C4-2B (cell line): ENCODE measurements around the gene SSR2.

Experiments
- ZFX ChIP-seq: fragments of 450-650 bp; IDR thresholded peaks from 2 replicates; pipeline ENCODE4 v1.6.1; 2017
- TF ChIP-seq, protein P1 (sequence below): fragments of 450-650 bp; conservative IDR thresholded peaks from 2 replicates; pipeline ENCODE4 v1.5.1; 2017; ENCODE audit warnings: mild to moderate bottlenecking

DNA sequence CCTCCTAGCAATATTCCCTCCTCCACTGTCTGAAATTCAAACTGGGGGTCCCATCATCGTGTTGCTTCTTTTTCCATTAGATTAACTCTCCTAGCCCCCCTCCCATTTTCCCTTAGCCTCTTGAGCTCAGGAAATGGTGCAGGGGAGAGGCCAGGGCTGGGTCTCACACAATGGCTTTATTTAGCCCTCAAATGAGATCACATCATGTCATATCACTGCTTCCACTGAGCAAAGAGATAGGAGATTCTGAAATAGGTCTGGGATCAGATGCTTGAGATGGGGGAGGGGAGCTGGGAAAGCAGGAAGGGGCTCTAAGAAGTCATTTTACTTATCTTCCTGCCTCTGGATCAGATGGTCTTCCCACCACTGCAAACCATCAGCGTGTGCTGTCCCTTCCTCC, 24.6 kb downstream of the SSR2 start:
- TF ChIP-seq, protein P1, sequence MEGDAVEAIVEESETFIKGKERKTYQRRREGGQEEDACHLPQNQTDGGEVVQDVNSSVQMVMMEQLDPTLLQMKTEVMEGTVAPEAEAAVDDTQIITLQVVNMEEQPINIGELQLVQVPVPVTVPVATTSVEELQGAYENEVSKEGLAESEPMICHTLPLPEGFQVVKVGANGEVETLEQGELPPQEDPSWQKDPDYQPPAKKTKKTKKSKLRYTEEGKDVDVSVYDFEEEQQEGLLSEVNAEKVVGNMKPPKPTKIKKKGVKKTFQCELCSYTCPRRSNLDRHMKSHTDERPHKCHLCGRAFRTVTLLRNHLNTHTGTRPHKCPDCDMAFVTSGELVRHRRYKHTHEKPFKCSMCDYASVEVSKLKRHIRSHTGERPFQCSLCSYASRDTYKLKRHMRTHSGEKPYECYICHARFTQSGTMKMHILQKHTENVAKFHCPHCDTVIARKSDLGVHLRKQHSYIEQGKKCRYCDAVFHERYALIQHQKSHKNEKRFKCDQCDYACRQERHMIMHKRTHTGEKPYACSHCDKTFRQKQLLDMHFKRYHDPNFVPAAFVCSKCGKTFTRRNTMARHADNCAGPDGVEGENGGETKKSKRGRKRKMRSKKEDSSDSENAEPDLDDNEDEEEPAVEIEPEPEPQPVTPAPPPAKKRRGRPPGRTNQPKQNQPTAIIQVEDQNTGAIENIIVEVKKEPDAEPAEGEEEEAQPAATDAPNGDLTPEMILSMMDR = no peak
- TF ChIP-seq ZFX = no peak
